Natural killer cell (primary cell): ENCODE data around the gene ZNF605. TPM values are rescaled to one million over a fixed set of nuclear protein-coding genes. Genes with fewer than 3 reads are reported as not detected.
"Not testable (repeated sequence)": the region's sequence is repeated elsewhere in the genome, so short reads cannot be mapped to it uniquely, and the experiment has no call there.

Experiments
- ATAC-seq, 3 donors: fragments of 150-1000 bp in 2 of 3; fragments of 200-7000 bp in 1 of 3; cut with Tn5 transposase; 1 replicate in 1 of 3; 2 replicates in 2 of 3; pipeline ENCODE4 v1.10.0; 2021; ENCODE audit warnings: mild to moderate bottlenecking in 2 of 3, moderate library complexity in 2 of 3
- DNase-seq, 2 donors: peaks; one replicate each; pipeline versions ENCODE4 v3.0.0 to v3.0.0-alpha.2; 2013 to 2021; ENCODE audit warnings: mixed read lengths in 1 of 2
- H3K27ac ChIP-seq: one replicate; pipeline ENCODE4 v1.5.1; 2013; ENCODE audit warnings: mild to moderate bottlenecking, low read length
- H3K27me3 ChIP-seq: one replicate; pipeline ENCODE4 v1.6.1; 2013; ENCODE audit warnings: low read length; ENCODE audit not compliant: control insufficient read depth, insufficient read depth
- H3K36me3 ChIP-seq: one replicate; pipeline ENCODE4 v1.6.1; 2013; ENCODE audit warnings: low read length; ENCODE audit not compliant: control insufficient read depth, insufficient read depth
- H3K4me1 ChIP-seq: one replicate; pipeline ENCODE4 v1.6.1; 2013; ENCODE audit warnings: low read length; ENCODE audit not compliant: control insufficient read depth, insufficient read depth
- H3K4me3 ChIP-seq: one replicate; pipeline ENCODE4 v1.5.1; 2013; ENCODE audit warnings: low read length
- H3K9me3 ChIP-seq: one replicate; pipeline ENCODE4 v1.6.1; 2013; ENCODE audit warnings: low read length; ENCODE audit not compliant: control insufficient read depth, insufficient read depth
- H3K27ac Mint-ChIP-seq, 2 donors: one replicate each; pipeline ENCODE4 v1.8.0; 2022; ENCODE audit warnings: mild to moderate bottlenecking in 2 of 2, mixed read lengths in 2 of 2, moderate library complexity in 1 of 2
- H3K27me3 Mint-ChIP-seq, 2 donors: one replicate each; pipeline ENCODE4 v1.8.0; 2022; ENCODE audit warnings: low read depth in 2 of 2, mixed read lengths in 2 of 2
- H3K36me3 Mint-ChIP-seq: one replicate; pipeline ENCODE4 v1.8.0; 2022; ENCODE audit warnings: mixed read lengths
- H3K4me1 Mint-ChIP-seq, 2 donors: one replicate each; pipeline ENCODE4 v1.8.0; 2022; ENCODE audit warnings: mixed read lengths in 2 of 2
- H3K4me3 Mint-ChIP-seq: one replicate; pipeline ENCODE4 v1.8.0; 2022; ENCODE audit warnings: mild to moderate bottlenecking, moderate library complexity, mixed read lengths
- H3K9me3 Mint-ChIP-seq, 2 donors: one replicate each; pipeline ENCODE4 v1.8.0; 2022; ENCODE audit warnings: mixed read lengths in 2 of 2
- CTCF ChIP-seq: fragments of 200-600 bp; IDR thresholded peaks from one replicate; pipeline ENCODE4 v1.8.0; 2022; ENCODE audit warnings: antibody characterized with exemption
- WGBS: methylation state at CpG from one replicate; pipeline ENCODE4 v1.1.7; 2013; ENCODE audit warnings: missing lambda C conversion rate; ENCODE audit not compliant: insufficient coverage; 5-methylcytosine and 5-hydroxymethylcytosine counted together
- intact Hi-C: fragments of 100-400 bp; cut with micrococcal nuclease; formaldehyde crosslinking; loops from one replicate; pipeline ENCODE4 v1.14.2; 2022
- total RNA-seq, 4 donors: library from RNA; stranded (reverse); fragments of 120-200 nt in 1 of 4; gene quantifications; one replicate each; pipeline versions ENCODE4 v1.2.3 to v1.2.4, GENCODE V29; 2013 to 2022

Gene ZNF605
- total RNA-seq, 3 donors from 2014 or later (not counting 1 experiment from before 2014, with no cell fraction given): 6.0 to 15.8 (median 7.6) TPM

GRCh38 chr12:132941336-132941954 is 14.7 kb downstream of the ZNF605 start:
- Histone ChIP-seq H3K27ac (no peak overlapping the region), H3K36me3 (peaks cover 36% of the 10 kb centered on the region), H3K4me1 (no peaks in the 10 kb centered on the region), H3K4me3 (no peak overlapping the region), H3K27me3 (no peaks in the 10 kb centered on the region), H3K9me3 (peaks cover 57% of the 10 kb centered on the region)
- Mint-ChIP-seq H3K4me3 (no peak overlapping the region), H3K27me3 (no peaks in the 10 kb centered on the region), H3K9me3 (peaks cover 8 to 13% of the 10 kb centered on the region in 2 donors), H3K4me1 (no peaks in the 10 kb centered on the region), H3K36me3 (peaks cover 41% of the 10 kb centered on the region), H3K27ac (no peak overlapping the region)
- no peak for TF ChIP-seq CTCF
- ATAC-seq (no peak), DNase-seq (no peak)
- intact Hi-C loops: no loop called here
- WGBS: 95% methylated on average over 34 of the region's 34 CpGs

DNA sequence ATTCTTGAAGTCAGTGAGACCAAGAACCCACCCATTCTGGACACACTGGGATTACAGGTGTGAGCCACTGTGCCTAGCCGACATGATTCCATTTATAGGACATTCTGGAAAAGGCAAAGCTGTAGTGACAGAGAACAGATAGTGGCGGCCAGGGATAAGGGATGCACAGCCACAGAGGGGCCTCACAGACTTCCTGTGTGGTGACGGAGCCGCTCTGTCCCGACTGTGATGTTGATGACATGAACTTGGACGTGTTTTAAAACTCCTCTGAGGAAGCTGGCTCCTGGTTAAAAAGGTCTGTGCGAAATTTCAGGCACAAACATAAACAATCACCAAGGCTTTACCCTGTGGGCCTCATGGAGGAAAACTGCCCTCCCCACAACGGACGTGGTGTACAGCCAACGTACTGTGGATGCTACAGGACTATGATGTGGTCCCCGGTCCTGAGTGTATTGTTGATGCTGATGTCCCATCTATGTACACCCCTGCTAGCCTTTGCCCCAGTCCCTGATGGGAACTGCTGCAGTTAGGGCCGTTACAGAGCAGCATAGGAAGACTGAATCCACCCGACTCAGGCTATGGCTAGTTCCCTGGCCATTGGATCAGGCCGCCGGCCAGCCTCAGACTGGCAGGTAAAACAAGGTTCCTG is 15.9 kb downstream of the ZNF605 start:
- Mint-ChIP-seq H3K27me3 (no peaks in the 10 kb centered on the region), H3K9me3 (peaks cover 8 to 12% of the 10 kb centered on the region in 2 donors), H3K4me1 (no peaks in the 10 kb centered on the region), H3K27ac (no peak overlapping the region), H3K36me3 (peaks cover 40% of the 10 kb centered on the region), H3K4me3 (no peak overlapping the region)
- ATAC-seq (no peak), DNase-seq (no peak)
- Histone ChIP-seq H3K27me3 (no peaks in the 10 kb centered on the region), H3K4me3 (no peak overlapping the region), H3K36me3 (peaks cover 28% of the 10 kb centered on the region), H3K4me1 (no peaks in the 10 kb centered on the region), H3K9me3 (peaks cover 49% of the 10 kb centered on the region), H3K27ac (no peak overlapping the region)
- no peak for TF ChIP-seq CTCF
- intact Hi-C loops: no loop called here
- 98% methylated on average over 13 of the region's 15 CpGs for WGBS

- H3K4me3 ChIP-seq, intact Hi-C loops, H3K27ac ChIP-seq, H3K27ac Mint-ChIP-seq, H3K27me3 Mint-ChIP-seq, H3K4me1 Mint-ChIP-seq, ATAC-seq, H3K4me3 Mint-ChIP-seq, H3K4me1 ChIP-seq, H3K27me3 ChIP-seq, DNase-seq: not testable (repeated sequence)
- H3K36me3 ChIP-seq: peaks cover 19% of the 10 kb centered on the region
- Mint-ChIP-seq H3K9me3 (peaks cover 12 to 17% of the 10 kb centered on the region in 2 donors), H3K36me3 (peaks cover 37% of the 10 kb centered on the region)
- WGBS: 97% methylated on average over 15 of the region's 25 CpGs
- H3K9me3 ChIP-seq: peaks cover 54% of the 10 kb centered on the region
These were observed 17.3 kb downstream of the ZNF605 start for GRCh38 chr12:132938807-132939206.

- intact Hi-C loops: no loop called here
- Histone ChIP-seq H3K9me3 (peaks cover 49% of the 10 kb centered on the region), H3K27me3 (no peaks in the 10 kb centered on the region), H3K36me3 (peaks cover 7% of the 10 kb centered on the region), H3K4me1 (no peaks in the 10 kb centered on the region), H3K4me3 (no peak overlapping the region), H3K27ac (no peak overlapping the region)
- Mint-ChIP-seq H3K4me3 (no peak overlapping the region), H3K36me3 (peaks cover 37% of the 10 kb centered on the region), H3K27ac (no peak overlapping the region), H3K27me3 (no peaks in the 10 kb centered on the region), H3K4me1 (no peaks in the 10 kb centered on the region), H3K9me3 (peaks cover 12 to 17% of the 10 kb centered on the region in 2 donors)
- no peak for TF ChIP-seq CTCF
- DNase-seq (no peak), ATAC-seq (no peak)
- WGBS: 100% methylated on average over 2 of the region's 2 CpGs
These were observed 18.6 kb downstream of the ZNF605 start for GRCh38 chr12:132937476-132937875.

DNA sequence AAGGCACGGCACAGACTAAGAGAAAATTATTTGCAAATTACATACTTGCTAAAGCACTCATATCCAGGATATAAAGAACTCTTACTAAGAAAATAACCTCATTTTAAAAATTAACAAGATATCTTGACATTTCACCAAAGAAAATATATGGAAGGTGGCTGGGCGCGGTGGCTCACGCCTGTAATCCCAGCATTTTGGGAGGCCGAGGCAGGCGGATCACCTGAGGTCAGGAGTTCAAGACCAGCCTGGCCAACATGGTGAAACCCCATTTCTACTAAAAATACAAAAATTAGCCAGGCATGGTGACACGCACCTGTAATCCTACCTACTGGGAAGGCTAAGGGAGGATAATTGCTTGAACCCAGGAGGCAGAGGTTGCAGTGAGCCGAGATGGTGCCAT is 19.2 kb downstream of the ZNF605 start:
- H3K27ac ChIP-seq, H3K27me3 ChIP-seq, H3K27ac Mint-ChIP-seq, ATAC-seq, H3K4me1 Mint-ChIP-seq, H3K4me3 ChIP-seq, intact Hi-C loops, H3K27me3 Mint-ChIP-seq, DNase-seq, H3K4me1 ChIP-seq, H3K4me3 Mint-ChIP-seq, H3K36me3 ChIP-seq: not testable (repeated sequence)
- Mint-ChIP-seq H3K9me3 (peaks cover 12 to 17% of the 10 kb centered on the region in 2 donors), H3K36me3 (peaks cover 35% of the 10 kb centered on the region)
- 87% methylated on average over 2 of the region's 8 CpGs for WGBS
- peaks cover 45% of the 10 kb centered on the region for H3K9me3 ChIP-seq
